OCI-LY3 (cell line): ENCODE measurements around the gene ANKS1B.

Source experiments
- H2AFZ ChIP-seq: fragments of 200-600, 300-600 bp; shearing (Covaris generic); 2 replicates; pipeline ENCODE4 v1.6.0; 2014; ENCODE audit warnings: antibody characterized with exemption, low read depth, low read length
- H3K27ac ChIP-seq: fragments of 200-600, 300-600 bp; sonication (generic); 2 replicates; pipeline ENCODE4 v1.5.1; 2014; ENCODE audit warnings: mild to moderate bottlenecking, low read length, moderate library complexity, mixed read lengths
- H3K27me3 ChIP-seq: fragments of 200-600, 300-600 bp; sonication (generic); 2 replicates; pipeline ENCODE4 v1.6.1; 2014; ENCODE audit warnings: low read depth, low read length, mixed read lengths
- H3K36me3 ChIP-seq: fragments of 200-600, 300-600 bp; sonication (generic); replicated peaks from 2 replicates; pipeline ENCODE3; 2014; ENCODE audit warnings: low read depth, low read length, mixed read lengths
- H3K4me1 ChIP-seq: fragments of 300-600, 200-600 bp; sonication (generic); 2 replicates; pipeline ENCODE4 v1.6.1; 2014; ENCODE audit warnings: low read length, mixed read lengths
- H3K4me2 ChIP-seq: fragments of 200-600, 300-600 bp; sonication (generic); 2 replicates; pipeline ENCODE4 v1.6.1; 2014; ENCODE audit warnings: low read length, mixed read lengths
- H3K4me3 ChIP-seq: fragments of 300-600, 200-600 bp; sonication (generic); 2 replicates; pipeline ENCODE4 v1.5.1; 2014; ENCODE audit warnings: antibody characterized with exemption, mild to moderate bottlenecking, low read length, moderate library complexity
- H3K79me2 ChIP-seq: fragments of 300-600, 200-600 bp; shearing (Covaris generic); 2 replicates; pipeline ENCODE4 v1.6.1; 2014; ENCODE audit warnings: mild to moderate bottlenecking, low read length, mixed read lengths
- H3K9ac ChIP-seq: fragments of 300-600, 200-600 bp; shearing (Covaris generic); 2 replicates; pipeline ENCODE4 v1.6.0; 2014; ENCODE audit warnings: mild to moderate bottlenecking, low read length, moderate library complexity
- H3K9me3 ChIP-seq: fragments of 200-600, 300-600 bp; shearing (Covaris generic); 2 replicates; pipeline ENCODE4 v1.6.1; 2014; ENCODE audit warnings: low read length, mixed read lengths; ENCODE audit not compliant: insufficient read depth
- H4K20me1 ChIP-seq: fragments of 200-600, 300-600 bp; sonication (generic); 2 replicates; pipeline ENCODE4 v1.6.1; 2016; ENCODE audit warnings: low read length, mixed read lengths; ENCODE audit not compliant: insufficient read depth
- CTCF ChIP-seq: fragments of 200-600, 300-600 bp; sonication (generic); IDR thresholded peaks from 2 replicates; pipeline ENCODE4 v1.5.1; 2014; ENCODE audit warnings: antibody characterized with exemption, low read length, low read depth
- EZH2phosphoT487 ChIP-seq: fragments of 200-600 bp; shearing (Covaris generic); IDR thresholded peaks from 2 replicates; pipeline ENCODE4 v1.6.1; 2018; ENCODE audit warnings: antibody characterized with exemption, mixed run types, low read depth

The ANKS1B gene

DNA sequence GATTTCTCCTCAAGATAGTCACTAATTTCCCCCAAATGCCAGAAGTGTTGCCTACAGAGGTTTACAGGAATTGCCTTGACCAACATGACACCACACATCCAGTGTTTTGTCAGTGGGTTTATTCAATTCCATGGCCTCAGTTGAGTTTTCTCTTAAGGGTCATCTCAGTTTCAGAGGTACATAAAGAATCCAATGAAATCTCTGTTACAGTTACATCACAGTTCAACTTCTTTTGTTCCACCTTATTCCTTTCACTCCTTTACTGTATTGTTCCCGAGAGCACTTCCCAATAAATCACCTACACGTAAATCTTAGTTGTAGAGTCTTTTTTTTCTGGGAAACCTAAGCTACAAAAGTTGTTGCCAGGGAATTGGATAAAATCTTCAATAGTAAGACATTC, 410.8 kb downstream of the ANKS1B start:
- no peak overlapping the region for H3K27ac ChIP-seq
- H3K79me2 ChIP-seq: no peaks in the 10 kb centered on the region
- H3K9ac ChIP-seq: no peak overlapping the region
- no peak for TF ChIP-seq EZH2phosphoT487
- H4K20me1 ChIP-seq: no peaks in the 10 kb centered on the region
- H3K4me2 ChIP-seq: no peak overlapping the region
- H3K9me3 ChIP-seq: no peaks in the 10 kb centered on the region
- no peaks in the 10 kb centered on the region for H3K27me3 ChIP-seq
- no peak overlapping the region for H3K4me3 ChIP-seq
- H2AFZ ChIP-seq: no peak overlapping the region
- no peaks in the 10 kb centered on the region for H3K36me3 ChIP-seq
- no peaks in the 10 kb centered on the region for H3K4me1 ChIP-seq

DNA sequence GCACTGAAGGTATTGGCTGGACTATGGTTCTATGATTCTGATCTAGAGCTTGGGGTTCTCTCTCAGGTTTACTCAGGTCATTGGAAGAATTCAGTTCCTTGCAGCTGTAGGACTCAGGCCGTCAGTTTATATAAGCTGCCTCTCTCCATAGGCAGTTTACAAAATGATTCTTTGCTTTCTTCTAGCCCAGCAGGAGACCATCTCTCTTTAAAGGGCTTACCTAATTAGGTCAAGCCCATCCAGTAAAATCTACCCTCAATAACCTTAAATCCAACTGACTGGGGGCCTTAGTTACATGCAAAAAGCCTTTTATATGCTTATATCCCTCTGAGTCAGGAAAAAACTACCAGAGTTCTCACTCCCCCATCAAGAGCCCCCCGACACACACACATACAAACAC, 417.7 kb downstream of the ANKS1B start:
- TF ChIP-seq EZH2phosphoT487: no peak
- Histone ChIP-seq H3K9ac (no peak overlapping the region), H4K20me1 (no peaks in the 10 kb centered on the region), H3K79me2 (no peaks in the 10 kb centered on the region), H3K4me2 (no peak overlapping the region), H2AFZ (no peak overlapping the region), H3K36me3 (no peaks in the 10 kb centered on the region), H3K27me3 (no peaks in the 10 kb centered on the region), H3K27ac (no peak overlapping the region), H3K9me3 (no peaks in the 10 kb centered on the region), H3K4me1 (peaks cover 3% of the 10 kb centered on the region; the same call in 1 of the 2 replicates), H3K4me3 (no peak overlapping the region)

DNA sequence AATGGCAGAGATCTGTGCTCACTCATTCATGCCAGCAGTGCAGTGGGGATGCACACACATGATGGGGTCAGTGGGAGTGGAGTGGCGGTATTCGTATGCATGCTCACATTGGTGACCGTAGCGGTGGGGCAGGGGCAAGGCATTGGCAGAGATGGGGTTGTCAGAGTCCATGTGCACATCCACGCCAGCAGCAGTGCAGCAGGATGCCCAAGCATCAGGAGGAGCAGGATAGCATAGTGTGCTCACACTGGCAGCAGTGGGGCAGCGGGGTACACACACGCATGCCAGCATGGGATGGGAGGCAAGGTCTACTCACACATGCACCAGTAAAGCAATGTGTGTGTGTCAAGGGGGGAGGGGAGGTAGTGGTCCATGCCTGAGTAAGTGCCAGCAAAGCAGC, 426.6 kb downstream of the ANKS1B start:
- H2AFZ ChIP-seq: no peak overlapping the region
- no peak overlapping the region for H3K4me3 ChIP-seq
- no peaks in the 10 kb centered on the region for H4K20me1 ChIP-seq
- no peak overlapping the region for H3K9ac ChIP-seq
- H3K27ac ChIP-seq: no peak overlapping the region
- no peaks in the 10 kb centered on the region for H3K4me1 ChIP-seq
- no peaks in the 10 kb centered on the region for H3K9me3 ChIP-seq
- H3K36me3 ChIP-seq: no peaks in the 10 kb centered on the region
- no peak overlapping the region for H3K4me2 ChIP-seq
- TF ChIP-seq CTCF (no peak), EZH2phosphoT487 (no peak)
- no peaks in the 10 kb centered on the region for H3K79me2 ChIP-seq
- H3K27me3 ChIP-seq: no peaks in the 10 kb centered on the region

- TF ChIP-seq CTCF (no peak), EZH2phosphoT487 (no peak)
- Histone ChIP-seq H3K27ac (no peak overlapping the region), H3K9me3 (no peaks in the 10 kb centered on the region), H4K20me1 (no peaks in the 10 kb centered on the region), H3K4me1 (no peaks in the 10 kb centered on the region), H2AFZ (no peak overlapping the region), H3K4me3 (no peak overlapping the region), H3K4me2 (no peak overlapping the region), H3K27me3 (no peaks in the 10 kb centered on the region), H3K9ac (no peak overlapping the region), H3K36me3 (no peaks in the 10 kb centered on the region), H3K79me2 (no peaks in the 10 kb centered on the region)
Observed at GRCh38 chr12:99553461-99553860, 431.3 kb downstream of the ANKS1B start.

DNA sequence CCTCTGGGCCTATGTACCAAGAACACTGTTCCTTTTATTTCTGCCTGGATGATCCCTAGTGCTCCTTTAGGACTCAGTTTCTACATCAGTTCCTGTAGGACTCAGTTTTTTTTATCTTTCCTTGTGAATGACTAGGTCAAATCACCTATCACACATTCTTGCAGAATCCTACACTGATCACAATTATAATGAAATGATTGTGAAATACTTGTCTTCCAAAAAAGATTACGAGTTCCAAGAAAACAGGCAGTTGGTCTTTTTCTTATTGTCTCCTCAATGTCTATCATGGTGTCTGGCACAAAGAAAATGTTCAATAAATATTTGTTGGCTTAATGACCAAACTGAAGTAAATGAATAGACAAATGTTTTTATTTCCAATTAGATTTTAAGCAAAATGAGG, 432.7 kb downstream of the ANKS1B start:
- H3K4me1 ChIP-seq: no peaks in the 10 kb centered on the region
- no peaks in the 10 kb centered on the region for H3K9me3 ChIP-seq
- H4K20me1 ChIP-seq: no peaks in the 10 kb centered on the region
- H3K4me3 ChIP-seq: no peak overlapping the region
- no peak overlapping the region for H3K4me2 ChIP-seq
- TF ChIP-seq CTCF: no peak
- no peak for TF ChIP-seq EZH2phosphoT487
- H2AFZ ChIP-seq: no peak overlapping the region
- H3K9ac ChIP-seq: no peak overlapping the region
- H3K27me3 ChIP-seq: no peaks in the 10 kb centered on the region
- no peaks in the 10 kb centered on the region for H3K79me2 ChIP-seq
- H3K27ac ChIP-seq: no peak overlapping the region
- H3K36me3 ChIP-seq: no peaks in the 10 kb centered on the region
